Retina (tissue), 1 donor: ENCODE measurements around the gene COL5A1.
"Not testable (repeated sequence)": the region's sequence is repeated elsewhere in the genome, so short reads cannot be mapped to it uniquely, and the experiment has no call there.

Experiments used
- DNase-seq: peaks from one replicate; pipeline ENCODE4 v3.0.0-alpha.2; 2016

Gene COL5A1

DNA sequence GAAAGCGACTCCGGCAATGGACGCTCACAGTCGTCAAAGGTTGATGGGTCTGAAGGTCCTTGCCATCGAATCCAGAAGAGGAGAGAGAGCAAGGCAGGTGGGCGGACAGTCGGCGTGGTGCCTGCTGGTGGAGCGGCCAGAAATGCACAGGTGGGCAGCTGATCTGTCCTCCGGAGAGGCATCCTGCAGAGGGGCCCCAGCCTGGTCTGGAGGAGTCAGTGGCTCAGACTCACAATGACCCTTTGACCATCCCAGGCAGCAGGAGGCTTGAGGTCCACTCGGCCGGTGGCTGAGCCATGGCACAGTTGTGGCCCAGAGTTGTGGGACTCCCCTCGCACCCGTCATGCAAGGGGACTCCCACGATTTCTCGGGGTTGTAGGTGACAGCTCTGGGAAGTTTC is 204.6 kb downstream of the COL5A1 start:
- DNase-seq, result no peak

GRCh38 chr9:134846699-134847098 is 205.1 kb downstream of the COL5A1 start:
- no peak for DNase-seq

GRCh38 chr9:134847138-134847537 is 205.5 kb downstream of the COL5A1 start:
- no peak for DNase-seq

GRCh38 chr9:134847752-134848432 is 206.3 kb downstream of the COL5A1 start:
- no peak for DNase-seq

DNA sequence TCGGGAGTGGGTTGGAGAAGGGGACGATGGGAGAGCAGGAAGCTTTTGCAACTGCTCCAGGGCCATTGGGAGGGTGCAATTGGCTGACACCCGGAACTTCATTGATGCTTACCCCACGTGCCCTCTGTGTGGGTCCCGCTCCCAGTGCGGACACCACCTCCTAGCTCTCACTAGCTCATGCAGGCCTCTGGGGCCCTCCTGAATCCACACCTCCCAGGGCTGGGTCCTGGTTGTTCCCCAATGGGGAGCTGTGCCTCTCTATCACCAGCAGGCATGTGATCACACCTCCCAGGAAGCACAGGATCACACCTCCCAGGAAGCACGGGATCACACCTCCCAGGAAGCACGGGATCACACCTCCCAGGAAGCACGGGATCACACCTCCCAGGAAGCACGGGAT is 206.9 kb downstream of the COL5A1 start:
- no peak for DNase-seq

GRCh38 chr9:134850611-134851010 is 209.0 kb downstream of the COL5A1 start:
- no peak for DNase-seq

- DNase-seq, result no peak
Observed at GRCh38 chr9:134851020-134851419, 209.4 kb downstream of the COL5A1 start.

GRCh38 chr9:134852906-134853654 is 211.5 kb downstream of the COL5A1 start:
- DNase-seq, result no peak

DNA sequence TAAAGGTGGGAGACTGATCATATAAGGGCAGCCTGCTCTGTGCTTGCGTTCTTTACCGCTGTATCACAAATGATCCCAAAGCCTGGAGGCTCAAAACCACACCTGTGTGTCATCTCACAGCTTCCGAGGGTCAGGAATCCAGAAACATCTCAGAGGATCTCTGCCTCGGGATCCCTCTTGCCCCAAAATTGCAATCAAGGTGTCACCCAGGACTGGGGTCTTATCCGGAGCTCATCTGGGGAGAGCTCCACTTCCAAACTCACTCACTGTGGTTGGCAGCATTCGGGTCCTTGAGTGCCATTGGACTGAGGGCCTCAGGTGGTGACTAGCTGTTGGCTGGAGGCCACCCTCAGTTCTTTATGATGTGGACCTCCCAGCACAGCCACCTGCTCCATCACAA is 212.3 kb downstream of the COL5A1 start:
- no peak for DNase-seq

- DNase-seq, result no peak
Observed at GRCh38 chr9:134854541-134854981, 213.0 kb downstream of the COL5A1 start.

DNA sequence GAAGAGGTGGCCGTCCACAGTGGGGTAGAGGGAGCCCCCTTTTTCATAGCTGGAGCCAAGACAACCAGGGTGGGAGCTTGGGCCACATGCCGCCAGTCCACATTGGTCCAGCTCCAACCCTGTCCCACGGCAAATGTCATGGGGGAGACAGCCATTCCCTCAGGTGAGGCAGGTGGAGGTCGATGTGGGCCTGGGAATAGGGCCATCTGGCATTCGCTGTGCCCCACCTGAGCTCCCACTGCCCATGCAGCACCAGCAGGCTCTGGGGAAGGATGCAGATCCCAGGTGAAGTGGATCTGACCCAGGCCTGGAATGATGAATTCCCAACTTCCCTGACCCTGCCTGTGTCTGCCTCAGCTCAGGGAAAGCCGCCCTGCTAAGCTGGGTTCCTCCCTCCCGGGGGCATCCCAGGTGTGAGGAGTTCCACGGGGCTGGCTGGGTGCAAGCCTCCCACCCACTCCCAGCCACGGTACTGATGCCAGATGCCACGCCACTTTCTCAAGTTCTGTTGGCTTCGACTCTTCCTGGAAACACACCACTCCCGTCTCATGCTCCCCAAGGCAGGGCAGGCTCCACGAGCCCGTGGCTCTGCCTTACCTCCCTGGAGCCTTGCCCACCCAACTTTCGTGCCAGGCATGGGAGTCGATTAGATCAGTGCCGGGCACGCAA is 213.8 kb downstream of the COL5A1 start:
- DNase-seq, result no peak

DNA sequence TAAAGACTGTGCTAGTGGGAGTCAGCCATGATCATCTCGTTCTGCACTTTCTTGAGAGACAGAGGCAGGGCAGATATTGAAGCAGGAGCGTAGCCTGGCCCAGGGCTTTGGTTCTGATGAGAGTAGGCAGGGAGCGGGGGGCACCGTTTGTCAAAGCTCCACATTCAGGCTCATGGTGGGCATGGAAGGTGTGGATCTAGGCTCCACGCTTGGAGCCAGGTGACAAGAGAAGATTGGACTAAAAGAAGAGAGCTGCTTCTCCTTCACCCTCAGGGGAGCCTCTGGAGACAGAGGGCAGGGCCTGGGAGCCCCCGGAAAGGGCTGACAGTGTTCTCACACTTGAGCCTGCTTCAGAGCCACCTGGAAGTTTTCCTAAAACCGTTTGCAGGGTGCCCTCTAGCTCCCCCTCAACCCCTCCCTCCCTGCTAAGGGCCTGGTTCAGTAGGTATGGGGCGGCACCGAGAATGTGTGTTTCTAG is 214.3 kb downstream of the COL5A1 start:
- no peak for DNase-seq

DNA sequence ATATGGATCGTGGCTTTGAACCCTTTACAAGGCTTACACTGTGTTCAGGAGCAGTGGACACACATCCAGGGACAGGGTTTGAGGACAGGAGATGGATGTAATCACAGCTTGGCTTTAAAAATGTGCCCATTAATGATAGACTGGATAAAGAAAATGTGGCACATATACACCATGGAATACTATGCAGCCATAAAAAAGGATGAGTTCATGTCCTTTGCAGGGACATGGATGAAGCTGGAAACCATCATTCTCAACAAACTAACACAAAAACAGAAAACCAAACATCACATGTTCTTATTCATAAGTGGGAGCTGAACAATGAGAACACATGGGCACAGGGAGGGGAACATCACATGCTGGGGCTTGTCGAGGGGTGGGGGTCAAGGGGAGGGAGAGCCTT is 215.8 kb downstream of the COL5A1 start:
- not testable (repeated sequence) for DNase-seq

DNA sequence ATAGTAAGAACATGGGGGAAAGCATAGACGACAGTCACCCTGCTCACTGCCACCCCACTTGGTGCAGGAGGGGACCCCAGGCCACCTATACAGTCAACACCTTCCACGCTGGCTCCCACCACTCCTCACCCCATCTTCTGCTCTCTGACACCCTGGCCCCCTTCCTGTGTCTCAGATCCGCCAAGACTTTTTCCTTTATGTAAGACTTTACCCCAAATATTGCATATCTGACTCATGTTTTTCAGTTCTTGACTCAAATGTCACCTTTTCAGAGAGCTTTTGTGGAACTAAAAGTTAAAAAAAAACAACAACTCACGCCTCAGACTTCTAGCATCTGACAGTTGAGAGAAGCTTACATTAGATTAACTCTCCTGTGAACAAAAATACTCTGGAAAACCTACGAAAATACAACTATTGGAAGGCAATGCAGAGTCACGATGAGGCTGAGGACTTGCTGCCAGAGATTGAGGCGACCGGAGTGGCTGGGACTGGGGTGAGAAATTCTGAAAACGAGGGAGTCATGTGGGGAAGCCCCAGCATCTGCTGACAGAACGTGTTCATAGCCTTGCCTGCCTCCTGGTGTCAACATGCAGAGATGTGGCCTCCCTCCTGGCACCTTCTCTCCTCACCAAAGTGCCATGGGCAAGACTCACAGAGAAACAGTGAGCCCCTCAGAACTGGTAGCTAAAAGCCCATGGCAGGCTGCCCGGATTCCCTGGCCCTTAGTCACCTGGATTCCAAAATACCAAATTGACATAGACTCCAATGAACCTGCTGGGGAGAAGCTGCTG is 216.6 kb downstream of the COL5A1 start:
- no peak for DNase-seq

GRCh38 chr9:134860510-134860909 is 218.9 kb downstream of the COL5A1 start:
- no peak for DNase-seq

DNA sequence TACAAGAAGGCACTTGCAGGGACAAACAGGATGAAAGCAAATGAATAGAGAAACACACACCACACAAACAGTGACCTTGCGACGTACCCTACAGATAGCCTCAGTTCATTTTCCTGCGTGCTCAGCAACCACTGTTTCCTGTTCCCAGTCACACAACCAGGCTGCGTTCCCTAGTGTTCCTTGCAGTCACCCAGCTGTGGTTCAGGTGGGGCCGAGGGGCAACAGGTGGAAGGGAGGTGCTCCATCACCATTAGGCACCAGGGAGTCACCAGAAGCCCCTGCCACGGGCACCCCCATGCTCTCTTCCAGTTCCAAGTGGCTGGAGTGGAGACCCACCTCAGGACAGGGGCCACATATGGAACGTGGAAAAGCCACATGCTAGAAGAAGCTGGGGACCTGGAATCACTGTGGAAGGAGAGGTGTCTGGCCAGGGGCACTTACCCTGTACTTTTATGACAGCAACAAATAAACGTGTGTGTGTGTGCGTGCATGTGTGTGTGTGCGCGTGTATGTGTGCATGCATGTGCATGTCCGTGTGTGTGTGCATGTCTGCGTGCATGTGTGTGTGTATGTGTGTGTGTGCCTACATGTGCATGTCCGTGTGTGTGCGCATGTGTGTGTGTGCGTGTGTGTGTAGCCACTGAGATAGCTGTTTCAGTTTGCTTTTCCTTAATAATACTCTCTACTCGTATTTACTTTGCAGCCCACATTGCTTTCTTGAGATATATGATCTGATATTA is 220.2 kb downstream of the COL5A1 start:
- DNase-seq, result no peak

GRCh38 chr9:134863306-134863902 is 221.8 kb downstream of the COL5A1 start:
- no peak for DNase-seq

- DNase-seq, result no peak
Observed at GRCh38 chr9:134863941-134864820, 222.6 kb downstream of the COL5A1 start.

DNA sequence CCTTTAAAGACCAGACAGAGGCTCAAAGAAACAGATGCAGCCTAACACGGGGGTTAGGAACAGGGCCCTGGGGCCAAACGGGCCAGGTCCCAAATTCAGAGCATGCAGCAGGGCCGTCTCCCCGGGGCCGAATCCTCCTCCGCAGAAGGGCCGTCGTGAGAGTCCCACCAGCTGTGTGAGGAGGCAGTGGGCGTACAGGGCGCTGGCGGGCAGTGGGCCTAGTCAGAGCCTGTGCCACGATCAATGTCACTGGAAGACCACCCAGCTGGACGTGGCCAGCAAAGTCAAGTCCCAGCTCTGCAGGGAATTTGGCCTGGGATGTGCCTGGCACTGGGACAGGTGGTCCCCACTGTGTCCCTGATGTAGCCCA is 223.2 kb downstream of the COL5A1 start:
- DNase-seq, result no peak

DNA sequence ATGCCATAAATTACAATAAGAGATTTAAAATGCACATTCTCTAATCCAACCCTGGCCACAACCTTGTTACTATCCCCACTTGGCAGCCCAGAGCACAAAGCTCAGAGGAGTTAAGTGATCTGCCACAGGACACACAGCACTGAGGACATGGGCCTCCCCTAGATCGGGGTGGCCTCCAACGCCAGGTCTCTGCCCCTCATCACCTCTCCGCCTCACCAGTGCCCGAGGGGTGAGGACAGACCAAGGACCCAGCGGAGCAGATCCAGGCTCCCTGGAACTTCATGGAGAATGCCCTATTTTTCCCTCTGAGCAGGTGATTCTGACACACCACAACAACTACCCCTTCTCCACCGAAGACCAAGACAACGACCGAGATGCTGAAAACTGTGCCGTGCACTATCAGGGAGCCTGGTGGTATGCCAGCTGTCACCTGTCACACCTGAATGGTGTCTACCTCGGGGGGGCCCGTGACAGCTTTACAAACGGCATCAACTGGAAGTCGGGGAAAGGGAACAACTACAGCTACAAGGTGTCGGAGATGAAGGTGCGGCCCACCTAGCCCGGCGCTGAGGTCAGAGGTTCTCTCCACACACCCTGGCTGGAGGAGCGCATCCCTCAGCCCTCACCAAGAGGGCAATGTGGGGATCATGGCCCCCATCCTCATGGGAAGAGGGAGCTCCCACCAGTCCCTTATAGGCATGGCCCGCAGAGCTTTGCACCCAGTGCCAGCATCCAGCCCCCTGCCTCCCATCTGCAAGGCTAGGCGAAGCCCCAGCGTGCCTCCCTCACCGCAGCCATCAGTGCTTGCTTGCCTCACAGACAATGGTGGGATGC is 226.5 kb downstream of the COL5A1 start:
- no peak for DNase-seq
